H9 (cell line): Measurements from ENCODE around the gene MOB3B. TPM values are rescaled to one million over a fixed set of nuclear protein-coding genes. Genes with fewer than 3 reads are reported as not detected.

Source experiments
- DNase-seq: peaks from one replicate; pipeline ENCODE4 v3.0.0-alpha.2; 2017
- H2AFZ ChIP-seq: one replicate; pipeline ENCODE4 v1.6.1; 2013; ENCODE audit warnings: mild to moderate bottlenecking, low read length, control low read depth, moderate library complexity
- H2AK5ac ChIP-seq: 2 replicates; pipeline ENCODE4 v1.6.1; 2013; ENCODE audit warnings: low read length, control low read depth, mixed read lengths; ENCODE audit not compliant: insufficient read length
- H2BK120ac ChIP-seq: one replicate; pipeline ENCODE4 v1.6.1; 2013; ENCODE audit warnings: low read depth, mild to moderate bottlenecking, low read length, control low read depth, inconsistent platforms; ENCODE audit not compliant: poor library complexity, severe bottlenecking
- H2BK12ac ChIP-seq: 2 replicates; pipeline ENCODE4 v1.6.1; 2013; ENCODE audit warnings: low read length, control low read depth, mixed read lengths, low read depth; ENCODE audit not compliant: insufficient read length
- H2BK15ac ChIP-seq: 2 replicates; pipeline ENCODE4 v1.6.1; 2013; ENCODE audit warnings: low read depth, low read length, control low read depth
- H2BK20ac ChIP-seq: one replicate; pipeline ENCODE4 v1.6.1; 2013; ENCODE audit warnings: low read depth, mild to moderate bottlenecking, low read length, control low read depth, inconsistent platforms; ENCODE audit not compliant: poor library complexity, severe bottlenecking
- H2BK5ac ChIP-seq: 2 replicates; pipeline ENCODE4 v1.6.1; 2013; ENCODE audit warnings: low read length, control low read depth, mixed read lengths; ENCODE audit not compliant: insufficient read length
- H3K14ac ChIP-seq: 2 replicates; pipeline ENCODE4 v1.6.1; 2013; ENCODE audit warnings: low read length, control low read depth; ENCODE audit not compliant: insufficient read depth
- H3K18ac ChIP-seq: 2 replicates; pipeline ENCODE4 v1.6.1; 2013; ENCODE audit warnings: low read depth, mild to moderate bottlenecking, mixed read lengths, low read length, control low read depth; ENCODE audit not compliant: insufficient read length
- H3K23ac ChIP-seq: 2 replicates; pipeline ENCODE4 v1.6.1; 2013; ENCODE audit warnings: low read length, control low read depth, mixed read lengths, low read depth; ENCODE audit not compliant: insufficient read length
- H3K23me2 ChIP-seq: 2 replicates; pipeline ENCODE4 v1.6.1; 2013; ENCODE audit warnings: low read depth, mild to moderate bottlenecking, mixed read lengths, low read length, control low read depth; ENCODE audit not compliant: insufficient read length, poor library complexity, severe bottlenecking
- H3K27ac ChIP-seq: 2 replicates; pipeline ENCODE4 v1.5.1; 2013; ENCODE audit warnings: low read length, control low read depth, mixed read lengths, low read depth; ENCODE audit not compliant: insufficient read length
- H3K27me3 ChIP-seq: 2 replicates; pipeline ENCODE4 v1.6.1; 2013; ENCODE audit warnings: low read length, control low read depth, inconsistent platforms; ENCODE audit not compliant: insufficient read depth
- H3K4ac ChIP-seq: 2 replicates; pipeline ENCODE4 v1.6.1; 2013; ENCODE audit warnings: low read depth, mild to moderate bottlenecking, control low read depth, inconsistent platforms, low read length, moderate library complexity
- H3K4me1 ChIP-seq: 2 replicates; pipeline ENCODE4 v1.6.1; 2013; ENCODE audit warnings: low read length, control low read depth, inconsistent platforms; ENCODE audit not compliant: insufficient read depth
- H3K4me2 ChIP-seq: 2 replicates; pipeline ENCODE4 v1.6.1; 2013; ENCODE audit warnings: low read length, control low read depth, mixed read lengths; ENCODE audit not compliant: insufficient read length, insufficient read depth
- H3K56ac ChIP-seq: 2 replicates; pipeline ENCODE4 v1.6.1; 2013; ENCODE audit warnings: low read depth, mild to moderate bottlenecking, mixed read lengths, low read length, control low read depth; ENCODE audit not compliant: insufficient read length
- H3K79me1 ChIP-seq: 2 replicates; pipeline ENCODE4 v1.6.1; 2013; ENCODE audit warnings: low read depth, mild to moderate bottlenecking, moderate library complexity, low read length, control low read depth, inconsistent platforms; ENCODE audit not compliant: insufficient read depth, poor library complexity, severe bottlenecking
- H3K79me2 ChIP-seq: 2 replicates; pipeline ENCODE4 v1.6.1; 2013; ENCODE audit warnings: low read length, control low read depth, inconsistent platforms; ENCODE audit not compliant: insufficient read depth
- H3K9ac ChIP-seq: 2 replicates; pipeline ENCODE4 v1.6.1; 2013; ENCODE audit warnings: low read length, control low read depth, mixed read lengths; ENCODE audit not compliant: insufficient read length; ENCODE audit errors: extremely low read depth
- H3K9me3 ChIP-seq: one replicate; pipeline ENCODE4 v1.6.1; 2013; ENCODE audit warnings: low read depth, low read length, inconsistent platforms; ENCODE audit not compliant: control insufficient read depth
- H3T11ph ChIP-seq: one replicate; pipeline ENCODE4 v1.6.1; 2013; ENCODE audit warnings: mild to moderate bottlenecking, low read length, control low read depth, inconsistent platforms
- H4K20me1 ChIP-seq: one replicate; pipeline ENCODE4 v1.6.1; 2013; ENCODE audit not compliant: control insufficient read depth, insufficient read length, insufficient read depth
- H4K5ac ChIP-seq: 2 replicates; pipeline ENCODE4 v1.6.1; 2013; ENCODE audit warnings: low read depth, mild to moderate bottlenecking, mixed read lengths, low read length, control low read depth; ENCODE audit not compliant: insufficient read length
- H4K8ac ChIP-seq: replicated peaks from 2 replicates; pipeline ENCODE4 v1.6.1; 2013; ENCODE audit warnings: low read length, control low read depth, mixed read lengths, low read depth; ENCODE audit not compliant: insufficient read length
- H4K91ac ChIP-seq: 2 replicates; pipeline ENCODE4 v1.6.1; 2013; ENCODE audit warnings: low read depth, mild to moderate bottlenecking, moderate library complexity, mixed read lengths, low read length, control low read depth; ENCODE audit not compliant: insufficient read length
- H3K27ac Mint-ChIP-seq, 3 experiments: 2 replicates in 2 of 3; 3 replicates in 1 of 3; pipeline ENCODE4 v1.8.0; 2020 to 2021; ENCODE audit warnings: mixed read lengths in 3 of 3, mild to moderate bottlenecking in 1 of 3, moderate library complexity in 1 of 3
- H3K27me3 Mint-ChIP-seq: 2 replicates; pipeline ENCODE4 v1.8.0; 2021; ENCODE audit warnings: low read depth, mild to moderate bottlenecking, moderate library complexity, mixed read lengths
- H3K36me3 Mint-ChIP-seq, 3 experiments: 2 replicates in 2 of 3; 3 replicates in 1 of 3; pipeline ENCODE4 v1.8.0; 2020 to 2021; ENCODE audit warnings: low read depth in 3 of 3, mixed read lengths in 3 of 3; ENCODE audit not compliant: insufficient read depth in 1 of 3
- H3K4me1 Mint-ChIP-seq, 2 experiments: 2 replicates each; pipeline ENCODE4 v1.8.0; 2020; ENCODE audit warnings: mixed read lengths in 2 of 2
- H3K4me3 Mint-ChIP-seq, 2 experiments: 2 replicates in 1 of 2; 3 replicates in 1 of 2; pipeline ENCODE4 v1.8.0; 2020 to 2021; ENCODE audit warnings: mild to moderate bottlenecking in 2 of 2, mixed read lengths in 2 of 2, moderate library complexity in 1 of 2
- H3K9me3 Mint-ChIP-seq, 2 experiments: 2 replicates in 1 of 2; 3 replicates in 1 of 2; pipeline ENCODE4 v1.8.0; 2020; ENCODE audit warnings: mild to moderate bottlenecking in 2 of 2, mixed read lengths in 2 of 2, moderate library complexity in 1 of 2
- CTCF ChIP-seq: fragments of 200-600 bp; sonication (generic); conservative IDR thresholded peaks from 3 replicates; pipeline ENCODE4 v1.8.0; 2021; ENCODE audit warnings: antibody characterized with exemption, mild to moderate bottlenecking
- WGBS: extraction: QIAGEN DNeasy Blood & Tissue Kit; methylation state at CpG from one replicate; pipeline ENCODE4 v1.1.7; 2013; ENCODE audit warnings: missing lambda C conversion rate, low lambda C conversion rate, mixed read lengths; ENCODE audit not compliant: insufficient read length; ENCODE audit errors: extremely low coverage; 5-methylcytosine and 5-hydroxymethylcytosine counted together
- total RNA-seq: library from RNA; stranded (reverse); gene quantifications from 2 replicates; pipeline ENCODE4 v1.2.1, GENCODE V29; 2021

Gene MOB3B
- total RNA-seq, 1 experiment from 2014 or later, result 9.8 TPM

- Histone ChIP-seq H3K23ac (no peak overlapping the region), H2BK120ac (no peak overlapping the region), H3K79me2 (no peaks in the 10 kb centered on the region), H2BK20ac (no peak overlapping the region), H2AK5ac (no peak overlapping the region), H2BK12ac (no peak overlapping the region), H4K91ac (no peak overlapping the region), H4K8ac (no peak overlapping the region), H3K79me1 (no peaks in the 10 kb centered on the region), H3K14ac (no peak overlapping the region), H3K18ac (no peak overlapping the region), H3K9me3 (no peaks in the 10 kb centered on the region), H3K4me1 (no peaks in the 10 kb centered on the region; the same call in 1 of the 2 replicates), H3K23me2 (no peaks in the 10 kb centered on the region), H3K27me3 (no peaks in the 10 kb centered on the region), H3K4me2 (no peak overlapping the region), H3K4ac (no peak overlapping the region), H3K56ac (no peak overlapping the region), H4K20me1 (no peaks in the 10 kb centered on the region), H2AFZ (no peak overlapping the region), H3K27ac (no peak overlapping the region), H2BK5ac (no peak overlapping the region), H3K9ac (no peak overlapping the region), H2BK15ac (no peak overlapping the region), H4K5ac (no peak overlapping the region), H3T11ph (no peak overlapping the region)
- H3K4me3 Mint-ChIP-seq, result no peak overlapping the region
- H3K36me3 Mint-ChIP-seq, result no peaks in the 10 kb centered on the region
- no peaks in the 10 kb centered on the region for H3K9me3 Mint-ChIP-seq
- TF ChIP-seq CTCF, result no peak
- WGBS, result no CpG with 5 or more reads among the region's 4 CpGs
- H3K4me1 Mint-ChIP-seq, result peaks cover 41 to 52% of the 10 kb centered on the region in 2 experiments
- H3K27me3 Mint-ChIP-seq, result no peaks in the 10 kb centered on the region
- H3K27ac Mint-ChIP-seq, result no peak overlapping the region
- DNase-seq, result no peak
Observed at GRCh38 chr9:27392451-27392850, 137.2 kb downstream of the MOB3B start.
